Neuron (in vitro differentiated cells): ENCODE results near the gene TMEM156.

ENCODE experiments used
- H2AFZ ChIP-seq: one replicate; pipeline ENCODE4 v1.6.1; 2013; ENCODE audit warnings: low read depth, mild to moderate bottlenecking, inconsistent platforms, low read length, moderate library complexity
- H3K27me3 ChIP-seq: one replicate; pipeline ENCODE4 v1.6.1; 2013; ENCODE audit warnings: low read length; ENCODE audit not compliant: insufficient read depth
- H3K36me3 ChIP-seq: one replicate; pipeline ENCODE4 v1.6.1; 2013; ENCODE audit warnings: low read length; ENCODE audit not compliant: insufficient read depth
- H3K4me1 ChIP-seq: one replicate; pipeline ENCODE4 v1.6.1; 2013; ENCODE audit warnings: low read length; ENCODE audit not compliant: insufficient read depth
- H3K4me3 ChIP-seq: 2 replicates; pipeline ENCODE4 v1.5.1; 2013; ENCODE audit warnings: mild to moderate bottlenecking, low read length, moderate library complexity
- H3K9me3 ChIP-seq: one replicate; pipeline ENCODE4 v1.6.1; 2013; ENCODE audit warnings: low read length

TMEM156 gene

GRCh38 chr4:39051492-39051891 is 19.3 kb upstream of the TMEM156 start:
- no peaks in the 10 kb centered on the region for H3K9me3 ChIP-seq
- no peaks in the 10 kb centered on the region for H3K4me1 ChIP-seq
- H3K27me3 ChIP-seq = no peaks in the 10 kb centered on the region
- H3K36me3 ChIP-seq = no peaks in the 10 kb centered on the region
- H3K4me3 ChIP-seq = no peak overlapping the region
- no peak overlapping the region for H2AFZ ChIP-seq

- Histone ChIP-seq H3K9me3 (no peaks in the 10 kb centered on the region), H3K4me1 (no peaks in the 10 kb centered on the region), H2AFZ (no peak overlapping the region), H3K36me3 (no peaks in the 10 kb centered on the region), H3K4me3 (no peak overlapping the region), H3K27me3 (no peaks in the 10 kb centered on the region)
Observed at GRCh38 chr4:39050590-39050989, 18.4 kb upstream of the TMEM156 start.

GRCh38 chr4:39048311-39048710 is 16.1 kb upstream of the TMEM156 start:
- Histone ChIP-seq H3K36me3 (no peaks in the 10 kb centered on the region), H3K9me3 (no peaks in the 10 kb centered on the region), H3K4me3 (no peak overlapping the region), H3K4me1 (peaks cover 6% of the 10 kb centered on the region), H3K27me3 (no peaks in the 10 kb centered on the region), H2AFZ (no peak overlapping the region)

- Histone ChIP-seq H3K36me3 (no peaks in the 10 kb centered on the region), H3K4me1 (peaks cover 10% of the 10 kb centered on the region), H3K27me3 (no peaks in the 10 kb centered on the region), H2AFZ (no peak overlapping the region), H3K9me3 (no peaks in the 10 kb centered on the region), H3K4me3 (no peak overlapping the region)
Observed at GRCh38 chr4:39047681-39048080, 15.5 kb upstream of the TMEM156 start.

- Histone ChIP-seq H3K36me3 (no peaks in the 10 kb centered on the region), H2AFZ (no peak overlapping the region), H3K4me3 (peak overlapping the region; percentile 70), H3K27me3 (no peaks in the 10 kb centered on the region), H3K4me1 (peaks cover 10% of the 10 kb centered on the region), H3K9me3 (no peaks in the 10 kb centered on the region)
Observed at GRCh38 chr4:39046249-39046648, 14.0 kb upstream of the TMEM156 start.

- Histone ChIP-seq H3K4me3 (peak overlapping the region; percentile 70), H3K36me3 (no peaks in the 10 kb centered on the region), H3K4me1 (peaks cover 10% of the 10 kb centered on the region), H3K27me3 (no peaks in the 10 kb centered on the region), H2AFZ (peak overlapping the region; percentile 87), H3K9me3 (no peaks in the 10 kb centered on the region)
Observed at GRCh38 chr4:39045827-39046221, 13.6 kb upstream of the TMEM156 start.

- H2AFZ ChIP-seq = peak overlapping the region; percentile 87
- H3K27me3 ChIP-seq = no peaks in the 10 kb centered on the region
- no peaks in the 10 kb centered on the region for H3K36me3 ChIP-seq
- peak overlapping the region; percentile 70 for H3K4me3 ChIP-seq
- H3K4me1 ChIP-seq = peaks cover 10% of the 10 kb centered on the region
- no peaks in the 10 kb centered on the region for H3K9me3 ChIP-seq
Observed at GRCh38 chr4:39044956-39045826, 13.0 kb upstream of the TMEM156 start.

- Histone ChIP-seq H3K36me3 (no peaks in the 10 kb centered on the region), H3K4me3 (peak overlapping the region; percentile 70), H3K27me3 (no peaks in the 10 kb centered on the region), H3K9me3 (no peaks in the 10 kb centered on the region), H2AFZ (peak overlapping the region; percentile 87), H3K4me1 (peaks cover 10% of the 10 kb centered on the region)
Observed at GRCh38 chr4:39044364-39044955, 12.3 kb upstream of the TMEM156 start.

- Histone ChIP-seq H3K36me3 (no peaks in the 10 kb centered on the region), H3K9me3 (no peaks in the 10 kb centered on the region), H3K27me3 (no peaks in the 10 kb centered on the region), H2AFZ (peak overlapping the region; percentile 87), H3K4me1 (peaks cover 10% of the 10 kb centered on the region), H3K4me3 (peak overlapping the region; percentile 70)
Observed at GRCh38 chr4:39043861-39044363, 11.7 kb upstream of the TMEM156 start.

- Histone ChIP-seq H2AFZ (peak overlapping the region; percentile 87), H3K4me3 (peak overlapping the region; percentile 70), H3K9me3 (no peaks in the 10 kb centered on the region), H3K27me3 (no peaks in the 10 kb centered on the region), H3K4me1 (peaks cover 11% of the 10 kb centered on the region), H3K36me3 (no peaks in the 10 kb centered on the region)
Observed at GRCh38 chr4:39043058-39043860, 11.1 kb upstream of the TMEM156 start.

GRCh38 chr4:39042366-39042765 is 10.2 kb upstream of the TMEM156 start:
- H3K9me3 ChIP-seq = no peaks in the 10 kb centered on the region
- no peaks in the 10 kb centered on the region for H3K36me3 ChIP-seq
- H2AFZ ChIP-seq = no peak overlapping the region
- H3K4me1 ChIP-seq = peaks cover 20% of the 10 kb centered on the region
- no peak overlapping the region for H3K4me3 ChIP-seq
- no peaks in the 10 kb centered on the region for H3K27me3 ChIP-seq

- Histone ChIP-seq H3K27me3 (no peaks in the 10 kb centered on the region), H2AFZ (no peak overlapping the region), H3K36me3 (no peaks in the 10 kb centered on the region), H3K4me3 (no peak overlapping the region), H3K4me1 (peaks cover 22% of the 10 kb centered on the region), H3K9me3 (no peaks in the 10 kb centered on the region)
Observed at GRCh38 chr4:39039108-39039507, 6.9 kb upstream of the TMEM156 start.

GRCh38 chr4:39037941-39038340 is 5.7 kb upstream of the TMEM156 start:
- no peaks in the 10 kb centered on the region for H3K27me3 ChIP-seq
- peaks cover 13% of the 10 kb centered on the region for H3K4me1 ChIP-seq
- H2AFZ ChIP-seq = peak overlapping the region; percentile 80
- no peaks in the 10 kb centered on the region for H3K9me3 ChIP-seq
- H3K4me3 ChIP-seq = no peak overlapping the region
- H3K36me3 ChIP-seq = no peaks in the 10 kb centered on the region
